Lower leg skin (tissue), 3 donors: ENCODE results near the gene NSMCE1.

Experiments used
- POLR2A ChIP-seq, 2 donors: fragments of 450-650 bp; IDR thresholded peaks; one replicate each; pipeline ENCODE4 v1.6.1; 2016 to 2017; ENCODE audit warnings: antibody characterized with exemption in 2 of 2, mild to moderate bottlenecking in 1 of 2, moderate library complexity in 1 of 2
- TF ChIP-seq, protein P1 (sequence below), 3 donors: fragments of 450-650 bp; IDR thresholded peaks; one replicate each; pipeline ENCODE4 v1.5.1; 2016; ENCODE audit warnings: antibody characterized with exemption in 3 of 3, mild to moderate bottlenecking in 3 of 3, moderate library complexity in 2 of 3

GRCh38 chr16:27287887-27288286 lies 19.3 kb upstream of the NSMCE1 start:
- TF ChIP-seq, protein P1, sequence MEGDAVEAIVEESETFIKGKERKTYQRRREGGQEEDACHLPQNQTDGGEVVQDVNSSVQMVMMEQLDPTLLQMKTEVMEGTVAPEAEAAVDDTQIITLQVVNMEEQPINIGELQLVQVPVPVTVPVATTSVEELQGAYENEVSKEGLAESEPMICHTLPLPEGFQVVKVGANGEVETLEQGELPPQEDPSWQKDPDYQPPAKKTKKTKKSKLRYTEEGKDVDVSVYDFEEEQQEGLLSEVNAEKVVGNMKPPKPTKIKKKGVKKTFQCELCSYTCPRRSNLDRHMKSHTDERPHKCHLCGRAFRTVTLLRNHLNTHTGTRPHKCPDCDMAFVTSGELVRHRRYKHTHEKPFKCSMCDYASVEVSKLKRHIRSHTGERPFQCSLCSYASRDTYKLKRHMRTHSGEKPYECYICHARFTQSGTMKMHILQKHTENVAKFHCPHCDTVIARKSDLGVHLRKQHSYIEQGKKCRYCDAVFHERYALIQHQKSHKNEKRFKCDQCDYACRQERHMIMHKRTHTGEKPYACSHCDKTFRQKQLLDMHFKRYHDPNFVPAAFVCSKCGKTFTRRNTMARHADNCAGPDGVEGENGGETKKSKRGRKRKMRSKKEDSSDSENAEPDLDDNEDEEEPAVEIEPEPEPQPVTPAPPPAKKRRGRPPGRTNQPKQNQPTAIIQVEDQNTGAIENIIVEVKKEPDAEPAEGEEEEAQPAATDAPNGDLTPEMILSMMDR (IDR thresholded peaks at IDR 0.05): no peak
- no peak for TF ChIP-seq POLR2A (IDR thresholded peaks at IDR 0.05)
